HL-60/S4 treated with retinoic acid at 250 ng/mL for 4 days and 3 days (cell line): ENCODE data around the gene ATP10A.

Experiments used
- in situ Hi-C: fragments of 300-500 bp; cut with MboI; formaldehyde crosslinking; loops from 2 replicates; pipeline ENCODE4 v1.7.0; 2022; ENCODE audit warnings: low sequenced_read_pairs

The ATP10A gene

DNA sequence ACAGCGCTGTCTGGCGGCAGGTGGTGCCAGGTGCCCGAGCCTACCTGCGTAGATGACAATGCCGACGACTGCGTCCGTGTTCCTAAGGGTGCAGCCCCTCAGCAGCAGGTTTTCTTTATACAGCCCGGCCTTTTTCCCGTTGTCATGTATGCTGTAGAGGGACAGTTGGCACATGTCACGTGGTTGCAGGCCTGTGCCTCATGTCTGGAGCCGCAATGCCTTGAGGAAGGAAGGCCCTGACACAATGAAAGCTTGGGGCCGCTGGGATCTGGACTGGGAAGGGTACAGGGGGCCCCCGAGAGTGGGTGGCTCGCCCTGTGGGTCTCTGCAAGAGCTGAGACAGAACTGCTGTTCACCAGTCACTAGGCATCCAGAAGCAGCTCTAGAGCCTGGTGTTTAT is 136.0 kb downstream of the ATP10A start:
- in situ Hi-C loops, result no loop called here

DNA sequence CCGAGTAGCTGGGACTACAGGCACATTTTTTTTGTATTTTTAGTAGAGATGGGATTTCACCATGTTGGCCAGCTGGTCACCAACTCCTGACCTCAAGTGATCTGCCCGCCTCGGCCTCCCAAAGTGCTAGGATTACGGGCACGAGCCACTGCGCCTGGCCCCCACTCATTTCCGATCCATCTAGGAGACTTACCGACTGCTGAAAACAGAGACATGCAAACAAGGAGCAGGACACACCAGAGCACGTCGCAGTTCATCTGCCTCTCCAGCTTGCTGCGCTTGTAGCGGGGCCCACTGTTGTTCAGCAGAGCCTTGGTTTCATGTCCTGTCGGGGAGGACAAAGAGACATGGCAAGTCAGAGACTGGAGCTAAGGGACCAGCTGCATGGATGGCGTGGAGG is 137.4 kb downstream of the ATP10A start:
- in situ Hi-C loops, result no loop called here

DNA sequence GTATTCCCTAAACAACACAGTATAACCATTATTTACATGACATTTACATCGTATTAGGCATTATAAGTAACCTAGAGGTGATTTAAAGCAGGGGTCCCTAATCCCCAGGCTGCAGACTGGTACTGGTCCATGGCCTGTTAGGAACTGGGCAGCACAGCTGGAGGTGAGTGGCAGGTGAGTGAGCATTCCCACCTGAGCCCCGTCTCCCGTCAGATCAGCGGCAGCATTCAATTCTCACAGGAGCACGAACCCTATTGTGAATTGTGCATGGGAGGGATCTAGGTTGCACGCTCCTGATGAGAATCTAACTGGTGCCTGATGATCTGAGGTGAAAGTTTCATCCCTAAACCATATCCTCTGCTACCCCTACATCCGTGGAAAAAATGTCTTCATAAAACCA is 138.2 kb downstream of the ATP10A start:
- in situ Hi-C loops, result no loop called here

- in situ Hi-C loops, result no loop called here
These were observed 141.5 kb downstream of the ATP10A start for GRCh38 chr15:25721605-25721955.

DNA sequence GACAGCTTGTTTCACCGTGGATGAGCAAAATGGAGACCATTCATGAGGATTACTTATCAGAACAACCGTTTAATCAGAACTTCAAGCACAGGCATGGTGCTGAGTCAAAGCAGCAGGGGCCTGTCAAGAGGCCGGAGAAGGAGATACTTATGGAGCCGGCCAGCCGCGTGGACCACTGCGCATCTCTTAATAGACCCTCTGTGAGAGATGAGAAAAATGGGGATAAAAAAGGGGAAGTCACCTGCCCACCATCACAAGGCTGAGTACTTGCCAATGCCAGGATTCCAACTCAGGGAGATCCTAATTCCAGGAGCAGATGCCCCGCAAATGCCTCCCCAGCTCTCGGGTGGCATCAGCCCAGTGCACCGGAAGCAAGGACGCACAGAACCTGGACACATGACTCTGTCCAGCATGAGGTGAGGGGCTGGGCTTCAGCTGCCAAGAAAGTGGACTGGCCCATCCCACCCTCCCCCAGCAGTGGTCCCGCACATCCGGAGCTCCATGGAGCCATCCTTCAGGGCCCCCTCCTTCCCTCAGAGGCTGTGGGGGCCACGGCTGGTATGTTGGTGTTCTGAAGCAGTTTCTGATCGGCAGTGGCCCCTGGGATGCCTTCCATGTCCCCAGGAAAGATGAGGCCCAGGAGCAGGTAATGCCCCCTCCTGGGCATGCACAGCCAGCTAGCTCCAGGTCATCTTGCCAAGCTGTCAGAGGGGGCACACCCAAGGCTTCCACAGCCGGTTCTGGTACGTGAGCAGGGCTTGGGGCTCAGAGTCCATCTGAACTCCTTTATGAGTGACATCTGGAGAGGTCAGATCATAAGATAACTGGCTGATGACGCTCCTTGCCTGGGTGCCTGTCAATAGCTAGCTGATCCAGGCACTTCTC is 143.8 kb downstream of the ATP10A start:
- in situ Hi-C loops, result no loop called here

GRCh38 chr15:25718597-25718996 is 144.5 kb downstream of the ATP10A start:
- in situ Hi-C loops, result no loop called here

- in situ Hi-C loops, result no loop called here
These were observed 145.0 kb downstream of the ATP10A start for GRCh38 chr15:25718169-25718536.

GRCh38 chr15:25717457-25718168 is 145.5 kb downstream of the ATP10A start:
- in situ Hi-C loops, result no loop called here

GRCh38 chr15:25717127-25717456 is 146.0 kb downstream of the ATP10A start:
- in situ Hi-C loops, result no loop called here

DNA sequence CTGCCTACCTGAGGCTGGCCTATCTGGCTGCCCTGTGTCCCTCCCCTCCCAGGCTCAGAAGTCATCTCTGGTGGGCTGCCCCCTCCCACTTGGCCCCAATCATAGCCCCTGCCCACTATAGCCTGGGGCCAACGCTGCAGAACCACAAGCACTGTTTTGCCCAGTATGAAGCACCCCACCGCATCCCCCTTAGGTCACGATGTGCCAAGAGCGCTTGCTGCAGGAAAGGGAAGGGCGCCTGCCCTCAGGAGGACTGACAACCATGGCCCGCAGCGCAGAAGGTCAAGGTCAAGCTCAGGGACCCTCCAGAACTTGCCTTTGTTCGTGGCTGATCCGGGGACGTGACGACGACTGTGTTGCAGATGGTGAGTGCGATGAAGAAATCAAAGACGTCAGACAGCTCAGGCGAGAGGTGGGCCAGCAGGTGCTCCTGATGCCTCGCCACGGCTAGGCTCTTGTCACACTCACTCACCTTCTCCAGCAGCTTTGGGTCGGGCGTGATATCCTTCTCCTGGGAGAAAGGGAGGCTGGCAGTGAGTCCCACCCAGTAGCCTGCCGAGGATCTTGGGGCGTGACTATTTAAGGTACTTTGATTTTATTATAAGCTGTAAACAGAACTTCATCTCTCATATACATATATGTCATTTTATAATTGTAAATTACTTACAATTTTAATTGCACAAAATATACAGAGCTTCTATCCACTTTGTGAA is 146.6 kb downstream of the ATP10A start:
- in situ Hi-C loops, result no loop called here

DNA sequence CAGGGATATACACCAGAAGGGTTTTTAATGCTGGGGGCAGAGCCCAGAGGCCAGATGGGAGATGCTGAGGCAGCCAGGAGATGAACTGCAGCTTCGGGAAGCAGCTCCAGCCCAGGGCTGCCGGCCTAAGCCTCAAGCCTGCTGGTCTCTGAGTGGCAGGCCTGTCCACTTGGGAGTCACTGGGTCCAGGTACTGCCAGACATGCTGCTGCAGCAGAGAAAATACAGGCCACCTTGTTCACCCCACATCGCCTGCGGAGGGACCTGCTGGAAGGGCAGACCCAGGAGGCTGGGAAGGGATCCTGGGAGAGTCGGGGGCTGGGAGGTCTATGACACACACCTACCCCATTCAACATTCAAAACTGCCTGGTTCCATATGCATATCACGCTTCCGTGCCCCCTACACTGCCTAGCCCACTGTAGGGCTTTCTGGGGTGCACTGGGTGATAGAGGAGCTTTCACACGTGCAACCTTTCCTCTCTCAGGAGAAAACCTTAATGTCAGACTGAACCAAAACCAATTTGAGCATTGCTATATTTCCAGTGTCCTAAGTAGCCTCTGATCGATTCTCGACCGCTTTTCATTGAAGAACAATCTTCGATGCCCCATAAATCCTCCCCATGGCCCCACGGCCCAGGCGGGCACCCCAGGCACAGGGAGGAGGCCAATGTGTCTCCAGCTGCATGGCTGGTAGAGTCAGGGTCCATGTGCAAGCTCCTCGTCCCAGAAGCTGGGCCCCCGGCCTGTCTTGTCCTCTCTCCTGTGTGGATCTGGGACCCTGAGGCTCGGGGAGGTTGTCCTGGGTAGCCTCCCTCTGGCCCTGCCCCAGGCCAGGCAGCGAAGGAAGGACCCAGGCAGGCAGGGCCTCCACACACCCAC is 147.4 kb downstream of the ATP10A start:
- in situ Hi-C loops, result no loop called here

- in situ Hi-C loops, result no loop called here
These were observed 148.6 kb downstream of the ATP10A start for GRCh38 chr15:25714538-25714840.

GRCh38 chr15:25713736-25714537 is 149.2 kb downstream of the ATP10A start:
- in situ Hi-C loops, result no loop called here

GRCh38 chr15:25712961-25713355 is 150.2 kb downstream of the ATP10A start:
- in situ Hi-C loops, result no loop called here

DNA sequence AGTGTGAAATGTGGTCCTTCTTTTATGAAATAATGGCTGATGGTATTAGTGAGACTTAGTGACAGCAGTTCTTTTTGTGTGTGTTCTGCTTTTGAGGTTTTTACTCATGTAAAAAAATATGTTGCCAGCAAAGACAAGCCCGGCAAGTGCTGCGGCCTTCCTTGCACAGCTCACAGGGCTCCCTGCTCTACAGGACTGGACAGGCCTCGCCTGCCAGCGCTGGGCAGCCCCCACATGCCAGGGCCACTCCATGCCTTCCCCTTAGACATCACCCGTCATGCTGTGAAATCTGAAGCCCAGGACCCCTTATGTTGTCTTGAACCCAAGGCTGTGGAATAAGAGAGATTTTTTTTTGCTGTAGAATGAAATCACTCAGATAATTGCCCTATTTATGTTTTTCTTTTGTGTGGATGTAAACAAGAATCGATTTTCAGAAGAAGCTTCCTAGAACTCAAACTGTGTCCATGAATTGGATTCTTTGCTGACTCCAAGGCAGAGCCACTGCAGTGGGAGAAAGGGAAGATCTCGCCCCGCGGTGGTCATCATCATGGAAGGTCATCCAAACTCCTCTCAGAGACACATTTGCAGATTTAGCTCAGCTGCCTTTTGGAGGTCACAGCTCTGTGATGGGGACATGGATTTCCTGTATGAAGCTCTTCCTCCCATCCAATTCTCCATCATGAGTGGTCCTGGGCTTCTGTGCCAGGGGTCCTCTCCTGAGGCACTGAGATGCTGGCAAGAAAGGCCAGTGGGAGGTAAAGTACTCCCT is 150.8 kb downstream of the ATP10A start:
- in situ Hi-C loops, result no loop called here

DNA sequence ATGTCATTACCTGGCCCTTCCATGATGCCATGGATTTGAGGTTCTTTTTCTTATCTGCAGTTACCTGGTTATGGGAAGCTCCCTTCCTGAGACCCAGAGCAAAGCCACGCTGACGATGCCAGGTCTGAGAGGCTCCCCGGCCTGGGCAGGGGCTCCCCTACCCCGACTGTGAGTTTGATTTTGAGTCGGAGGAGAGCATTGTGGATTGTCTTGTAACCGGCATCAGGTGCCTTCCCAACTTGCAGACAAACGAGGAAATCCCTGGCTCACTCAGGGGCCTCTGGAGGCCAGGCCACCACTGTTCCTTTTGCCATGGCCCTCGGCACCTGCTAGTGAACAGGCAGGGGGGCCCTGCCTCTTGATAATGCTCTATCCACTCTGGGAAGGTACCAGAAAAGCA is 151.4 kb downstream of the ATP10A start:
- in situ Hi-C loops, result no loop called here

DNA sequence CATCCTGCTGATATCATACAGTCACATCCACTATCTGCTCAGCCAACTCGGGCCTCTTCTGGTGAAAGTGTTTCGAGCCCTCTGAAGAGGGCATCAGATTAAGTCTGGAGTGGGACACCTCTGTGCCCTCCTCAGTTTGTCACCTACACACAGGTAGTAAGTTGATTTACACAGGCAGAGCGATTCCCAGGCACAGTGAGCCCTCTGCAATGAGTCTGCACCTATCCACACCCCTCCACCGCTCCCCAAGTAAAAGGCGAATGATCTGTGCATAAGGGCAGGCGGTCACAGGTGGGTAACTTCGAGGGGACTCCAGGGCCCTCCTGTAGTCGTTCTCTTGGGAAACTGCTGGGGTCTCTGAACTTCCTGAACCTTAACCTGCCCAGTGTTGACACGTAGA is 152.0 kb downstream of the ATP10A start:
- in situ Hi-C loops, result no loop called here

DNA sequence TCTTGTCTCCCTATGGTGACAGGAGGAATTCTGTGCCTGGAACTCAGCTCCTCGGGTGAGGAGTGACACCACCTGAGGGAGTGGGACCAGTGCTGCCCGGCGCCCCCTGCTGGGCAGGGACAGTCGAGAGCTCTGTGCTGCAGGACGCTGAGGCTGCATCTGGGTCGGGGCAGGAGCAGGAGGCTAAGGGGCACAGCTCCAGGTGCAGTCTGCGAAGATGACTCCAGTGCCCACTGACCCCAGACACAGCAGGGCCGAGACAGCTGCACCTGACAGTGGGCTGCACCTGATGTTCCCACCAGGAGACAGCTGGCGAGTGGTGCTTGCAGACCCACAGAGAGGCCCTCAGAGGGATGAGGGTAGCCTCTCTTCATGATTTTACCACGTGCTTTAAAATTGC is 152.9 kb downstream of the ATP10A start:
- in situ Hi-C loops, result no loop called here

DNA sequence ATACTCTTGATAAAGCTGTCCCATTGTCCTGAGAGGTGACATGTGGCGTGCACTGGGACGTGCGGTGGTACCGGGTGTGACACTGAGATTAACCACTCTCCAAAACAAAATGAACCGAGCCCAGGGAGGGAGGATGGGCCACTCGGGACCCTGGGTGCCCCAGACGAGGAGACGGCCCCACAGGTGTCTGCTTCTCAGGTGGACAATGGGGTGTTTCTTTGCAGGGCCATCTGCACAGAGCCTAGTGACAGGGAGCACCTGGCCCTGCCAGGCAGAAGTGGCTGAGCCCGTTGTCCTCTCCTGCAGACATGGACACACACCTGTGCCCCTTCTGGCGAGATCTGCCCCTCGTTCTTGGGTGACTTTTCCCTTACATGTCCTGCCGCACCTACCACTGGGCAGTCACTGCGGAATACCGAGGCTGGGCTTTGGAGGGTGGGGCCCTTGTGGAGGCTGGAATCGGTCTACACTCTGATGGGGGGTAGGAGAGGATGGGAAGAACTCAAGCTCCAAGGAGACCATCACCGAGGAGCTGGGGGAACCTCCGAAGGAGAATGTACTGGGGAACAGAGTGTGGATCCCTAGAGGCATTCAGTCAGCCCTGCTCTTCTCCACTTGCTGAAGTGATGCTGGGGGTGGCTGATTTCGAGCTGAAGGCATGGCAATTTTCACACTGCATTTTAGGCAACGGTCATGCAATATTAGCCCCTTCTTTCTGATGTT is 153.5 kb downstream of the ATP10A start:
- in situ Hi-C loops, result no loop called here
